Thymus (tissue), 11 donors: Measurements from ENCODE around the gene ARHGAP15. TPM values are rescaled to one million over a fixed set of nuclear protein-coding genes. Genes with fewer than 3 reads are reported as not detected.

Experiments
- DNase-seq, 9 donors: peaks; one replicate each; pipeline ENCODE4 v3.0.0-alpha.2; 2013; ENCODE audit warnings: low spot score in 9 of 9, low read depth in 6 of 9, missing footprints in 1 of 9
- H3K27ac ChIP-seq, 2 donors: one replicate each; pipeline ENCODE4 v1.5.1; 2013; ENCODE audit warnings: control low read depth in 1 of 2, low read depth in 1 of 2, low read length in 1 of 2, mild to moderate bottlenecking in 1 of 2, moderate library complexity in 1 of 2
- H3K27me3 ChIP-seq, 2 donors: one replicate each; pipeline ENCODE4 v1.5.1; 2013; ENCODE audit warnings: low read length in 1 of 2; ENCODE audit not compliant: control insufficient read depth in 2 of 2, insufficient read depth in 1 of 2
- H3K36me3 ChIP-seq, 2 donors: one replicate each; pipeline ENCODE4 v1.5.1; 2013; ENCODE audit warnings: low read length in 1 of 2, mild to moderate bottlenecking in 1 of 2, moderate library complexity in 1 of 2; ENCODE audit not compliant: control insufficient read depth in 2 of 2, insufficient read depth in 2 of 2
- H3K4me1 ChIP-seq, 2 donors: one replicate each; pipeline ENCODE4 v1.5.1; 2013; ENCODE audit warnings: low read length in 2 of 2; ENCODE audit not compliant: control insufficient read depth in 2 of 2, insufficient read depth in 2 of 2
- H3K4me3 ChIP-seq, 2 donors: one replicate each; pipeline ENCODE4 v1.5.1; 2013; ENCODE audit warnings: low read length in 2 of 2, control low read depth in 1 of 2, mild to moderate bottlenecking in 1 of 2
- H3K9me3 ChIP-seq, 2 donors: one replicate each; pipeline ENCODE4 v1.5.1; 2013; ENCODE audit warnings: low read length in 1 of 2, mild to moderate bottlenecking in 1 of 2; ENCODE audit not compliant: control insufficient read depth in 2 of 2, insufficient read depth in 1 of 2
- WGBS: extraction: QIAGEN DNeasy Blood & Tissue Kit; methylation state at CpG from one replicate; pipeline ENCODE4 v1.1.7; 2013; 5-methylcytosine and 5-hydroxymethylcytosine counted together
- polyA plus RNA-seq: library from polyadenylated mRNA; stranded (reverse); fragments of 200-250 nt; gene quantifications from one replicate; pipeline ENCODE4 v1.2.3, GENCODE V29; 2013
- total RNA-seq: library from RNA; stranded (reverse); fragments of 120-200 nt; gene quantifications from one replicate; pipeline ENCODE4 v1.2.4, GENCODE V29; 2013
- donor health status: healthy.

The ARHGAP15 gene
- total and polyA plus RNA-seq, 2 donors, result 55.8 to 182 TPM

GRCh38 chr2:143133783-143134182 is 4.6 kb downstream of the ARHGAP15 start:
- no peaks in the 10 kb centered on the region for H3K27me3 ChIP-seq
- WGBS, result over 99% methylated on average over 2 of the region's 2 CpGs
- peaks cover 9 to 15% of the 10 kb centered on the region in 2 donors for H3K4me1 ChIP-seq
- H3K9me3 ChIP-seq, result no peaks in the 10 kb centered on the region
- no peak for DNase-seq
- no peak overlapping the region for H3K27ac ChIP-seq
- no peak overlapping the region for H3K4me3 ChIP-seq
- H3K36me3 ChIP-seq, result no peaks in the 10 kb centered on the region

- DNase-seq, result peak in 2 of 9 donors; percentile 11 to 61
- no peaks in the 10 kb centered on the region for H3K27me3 ChIP-seq
- peak overlapping the region in 1 of 2 donors; percentile 39 for H3K27ac ChIP-seq
- H3K9me3 ChIP-seq, result no peaks in the 10 kb centered on the region
- WGBS, result 54% methylated on average over 3 of the region's 3 CpGs
- no peak overlapping the region for H3K4me3 ChIP-seq
- peaks cover 3 to 7% of the 10 kb centered on the region in 2 donors for H3K36me3 ChIP-seq
- peaks cover 6 to 15% of the 10 kb centered on the region in 2 donors for H3K4me1 ChIP-seq
Observed at GRCh38 chr2:143138292-143138691, 9.1 kb downstream of the ARHGAP15 start.

GRCh38 chr2:143139835-143140393 is 10.7 kb downstream of the ARHGAP15 start:
- H3K4me3 ChIP-seq, result no peak overlapping the region
- 31% methylated on average over 2 of the region's 2 CpGs for whole genome bisulfite sequencing
- peaks cover 6 to 15% of the 10 kb centered on the region in 2 donors for H3K4me1 ChIP-seq
- peaks cover 3 to 7% of the 10 kb centered on the region in 2 donors for H3K36me3 ChIP-seq
- H3K27me3 ChIP-seq, result no peaks in the 10 kb centered on the region
- H3K27ac ChIP-seq, result peak overlapping the region in 1 of 2 donors; percentile 27
- no peak for DNase-seq
- H3K9me3 ChIP-seq, result no peaks in the 10 kb centered on the region

- Histone ChIP-seq H3K4me1 (peaks cover 6 to 15% of the 10 kb centered on the region in 2 donors), H3K27ac (no peak overlapping the region), H3K9me3 (no peaks in the 10 kb centered on the region), H3K27me3 (no peaks in the 10 kb centered on the region), H3K4me3 (no peak overlapping the region), H3K36me3 (peaks cover 3 to 7% of the 10 kb centered on the region in 2 donors)
- WGBS, result 16% methylated on average over 1 of the region's 1 CpG
- DNase-seq, result no peak
Observed at GRCh38 chr2:143140864-143141661, 11.8 kb downstream of the ARHGAP15 start.

GRCh38 chr2:143142598-143142997 is 13.4 kb downstream of the ARHGAP15 start:
- H3K9me3 ChIP-seq, result no peaks in the 10 kb centered on the region
- 95% methylated on average over 2 of the region's 2 CpGs for WGBS
- H3K27ac ChIP-seq, result no peak overlapping the region
- no peaks in the 10 kb centered on the region for H3K27me3 ChIP-seq
- no peak overlapping the region for H3K4me3 ChIP-seq
- DNase-seq, result no peak
- H3K4me1 ChIP-seq, result peaks cover 6 to 15% of the 10 kb centered on the region in 2 donors
- peaks cover 3 to 7% of the 10 kb centered on the region in 2 donors for H3K36me3 ChIP-seq

- no peaks in the 10 kb centered on the region for H3K9me3 ChIP-seq
- DNase-seq, result no peak
- no peak overlapping the region for H3K4me3 ChIP-seq
- WGBS, result 99% methylated on average over 3 of the region's 3 CpGs
- no peak overlapping the region for H3K27ac ChIP-seq
- H3K36me3 ChIP-seq, result peaks cover 3 to 12% of the 10 kb centered on the region in 2 donors
- H3K4me1 ChIP-seq, result peaks cover 11 to 12% of the 10 kb centered on the region in 2 donors
- H3K27me3 ChIP-seq, result no peaks in the 10 kb centered on the region
Observed at GRCh38 chr2:143144813-143145455, 15.7 kb downstream of the ARHGAP15 start.

- Histone ChIP-seq H3K9me3 (no peaks in the 10 kb centered on the region), H3K27me3 (no peaks in the 10 kb centered on the region), H3K4me3 (no peak overlapping the region), H3K27ac (no peak overlapping the region), H3K36me3 (peaks cover 3 to 5% of the 10 kb centered on the region in 2 donors), H3K4me1 (peaks cover 7% of the 10 kb centered on the region in 2 donors)
- 97% methylated on average over 1 of the region's 1 CpG for WGBS
- no peak for DNase-seq
Observed at GRCh38 chr2:143146366-143146765, 17.1 kb downstream of the ARHGAP15 start.

- Histone ChIP-seq H3K27me3 (no peaks in the 10 kb centered on the region), H3K9me3 (no peaks in the 10 kb centered on the region), H3K27ac (no peak overlapping the region), H3K4me3 (no peak overlapping the region), H3K4me1 (peaks cover 8% of the 10 kb centered on the region in 2 donors), H3K36me3 (peaks cover 0 to 5% of the 10 kb centered on the region in 2 donors)
- no peak for DNase-seq
- 94% methylated on average over 7 of the region's 7 CpGs for WGBS
Observed at GRCh38 chr2:143146815-143147530, 17.8 kb downstream of the ARHGAP15 start.
